K562 (cell line): ENCODE measurements around the gene ALG12.

Experiments
- CEBPG ChIP-seq, 3 experiments: fragments of 200-800 bp in 1 of 3; sonication (Bioruptor generic) in 1 of 3; sonication (generic) in 1 of 3; formaldehyde crosslinking in 1 of 3; IDR thresholded peaks in 2 of 3; conservative IDR thresholded peaks in 1 of 3; 2 replicates each; pipeline versions ENCODE4 v1.6.1 to v1.8.0; 2016 to 2022; ENCODE audit warnings: missing compliant biosample characterization in 2 of 3, missing genetic modification characterization in 2 of 3, mild to moderate bottlenecking in 1 of 3, missing genetic modification reagents in 1 of 3
- CREB1 ChIP-seq, 2 experiments: sonication (generic) in 1 of 2; formaldehyde crosslinking in 1 of 2; IDR thresholded peaks; 2 replicates each; pipeline versions ENCODE4 v1.6.1 to v1.8.0; 2012 to 2022; ENCODE audit warnings: inconsistent platforms in 1 of 2, mild to moderate bottlenecking in 1 of 2, missing genetic modification reagents in 1 of 2, moderate library complexity in 1 of 2
- CTCF ChIP-seq, 3 experiments: IDR thresholded peaks in 2 of 3; conservative IDR thresholded peaks in 1 of 3; 2 replicates each; pipeline ENCODE4 v1.5.1; 2011 to 2012; ENCODE audit warnings: low read length in 3 of 3, mild to moderate bottlenecking in 3 of 3, control low read depth in 2 of 3, improper control_type of control experiment in 1 of 3, inconsistent platforms in 1 of 3, low read depth in 1 of 3, mixed read lengths in 1 of 3, moderate library complexity in 1 of 3; ENCODE audit not compliant: insufficient read depth in 2 of 3
- EZH2 ChIP-seq: IDR thresholded peaks from 2 replicates; pipeline ENCODE4 v1.6.1; 2012; ENCODE audit warnings: low read depth, mild to moderate bottlenecking, inconsistent platforms, low read length, borderline replicate concordance
- FIP1L1 ChIP-seq: fragments of 200-400 bp; formaldehyde crosslinking; IDR thresholded peaks from 2 replicates; pipeline ENCODE4 v1.6.1; 2018; ENCODE audit warnings: mild to moderate bottlenecking, low read depth, low read length; ENCODE audit not compliant: poor library complexity, severe bottlenecking
- FOSL1 ChIP-seq: fragments of 200-800 bp; sonication (Bioruptor generic); conservative IDR thresholded peaks from 2 replicates; pipeline ENCODE4 v1.6.1; 2016; ENCODE audit warnings: missing genetic modification characterization, missing compliant biosample characterization
- MXI1 ChIP-seq: IDR thresholded peaks from 2 replicates; pipeline ENCODE4 v1.6.1; 2011; ENCODE audit warnings: low read depth, mild to moderate bottlenecking, improper control_type of control experiment, low read length
- TARDBP ChIP-seq: fragments of 450-650 bp; IDR thresholded peaks from 2 replicates; pipeline ENCODE4 v1.6.1; 2016
- TCF3 ChIP-seq: sonication (generic); formaldehyde crosslinking; IDR thresholded peaks from 2 replicates; pipeline ENCODE4 v1.4.0; 2020; ENCODE audit warnings: mild to moderate bottlenecking, missing genetic modification reagents
- ZNF124 ChIP-seq: sonication (generic); formaldehyde crosslinking; IDR thresholded peaks from 2 replicates; pipeline ENCODE4 v1.8.1; 2022; ENCODE audit warnings: missing genetic modification reagents

GRCh38 chr22:49935561-49935960 lies 17.3 kb upstream of the ALG12 start:
- no peak for TF ChIP-seq EZH2
- TF ChIP-seq FIP1L1: no peak
- no peak for TF ChIP-seq CEBPG (CRISPR knock-in tag; IDR thresholded peaks at IDR 0.05)
- TF ChIP-seq CEBPG (tag; conservative IDR thresholded peaks at IDR 0.05 in 1 of 2, IDR thresholded peaks at IDR 0.05 in 1 of 2): no peak
- TF ChIP-seq FOSL1: no peak
- TF ChIP-seq TARDBP: no peak
- no peak for TF ChIP-seq CREB1 (IDR thresholded peaks at IDR 0.05)
- TF ChIP-seq CREB1 (CRISPR knock-in tag; IDR thresholded peaks at IDR 0.05): no peak
- TF ChIP-seq TCF3: no peak
- no peak for TF ChIP-seq ZNF124 (CRISPR knock-in tag)
- TF ChIP-seq MXI1: no peak
- TF ChIP-seq CTCF (IDR thresholded peaks at IDR 0.05 in 2 of 3, conservative IDR thresholded peaks at IDR 0.05 in 1 of 3; ENCODE audit: insufficient read depth in 2 of 3, low read depth in 1 of 3, low read length in 3 of 3): no peak
